Activated CD4-positive, alpha-beta T cell treated with anti-CD3 and anti-CD28 coated beads, Interleukin-2, amount 50 U/mL, for 1 hour (primary cell): Measurements from ENCODE around the gene GGCT.

ENCODE experiments used
- DNase-seq: peaks from one replicate; pipeline ENCODE4 v3.0.0-alpha.2; 2020

GGCT gene

DNA sequence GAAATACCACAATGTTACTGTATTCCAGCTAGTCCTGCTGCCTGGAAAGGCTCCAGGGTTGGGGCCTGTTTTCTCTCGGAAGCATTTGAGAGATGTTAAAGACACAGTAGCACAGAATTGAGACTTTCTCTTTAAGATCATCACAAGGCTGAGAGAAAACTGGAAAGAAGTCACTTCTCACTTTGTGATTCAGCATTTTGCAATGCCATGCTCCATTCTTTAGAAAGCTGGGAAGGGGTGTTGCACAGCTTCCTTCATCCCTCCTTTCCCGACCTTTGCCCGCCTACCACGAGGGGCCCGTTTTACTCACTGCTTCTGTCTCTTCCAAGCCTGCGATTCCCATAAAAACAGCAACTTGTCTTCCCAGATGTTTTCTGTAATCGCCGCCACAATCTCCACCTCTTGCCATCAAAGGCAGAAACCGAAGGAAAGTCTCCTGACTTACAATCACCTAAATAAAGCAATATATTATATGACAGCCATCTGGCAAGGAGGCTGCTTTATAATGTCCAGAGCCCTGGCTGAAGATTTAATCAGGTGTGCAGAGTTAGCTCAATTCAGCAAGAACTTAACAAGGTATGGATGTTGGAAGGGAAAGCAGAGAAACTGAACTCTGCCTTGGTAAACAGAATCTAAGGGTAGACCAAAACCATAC is 44.9 kb downstream of the GGCT start:
- DNase-seq = no peak

DNA sequence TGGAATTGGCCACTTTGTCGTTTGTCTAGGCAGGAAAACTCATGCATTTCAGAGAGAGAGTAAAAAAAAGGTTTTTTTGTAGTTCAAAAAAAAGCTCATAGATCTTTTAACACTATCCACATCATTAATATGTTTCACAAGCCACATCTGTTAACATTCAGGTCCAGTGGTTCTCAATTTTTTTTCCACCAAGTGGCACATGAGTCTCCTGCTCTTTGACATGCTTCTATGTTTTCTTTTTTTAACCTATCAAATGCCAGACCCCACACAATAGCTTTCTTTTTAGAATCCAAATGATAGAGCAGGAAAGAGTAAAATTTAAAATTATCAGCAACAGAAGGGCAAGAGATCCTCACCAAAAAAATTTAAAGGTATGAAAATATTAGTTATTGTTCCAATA is 46.3 kb downstream of the GGCT start:
- DNase-seq = no peak

DNA sequence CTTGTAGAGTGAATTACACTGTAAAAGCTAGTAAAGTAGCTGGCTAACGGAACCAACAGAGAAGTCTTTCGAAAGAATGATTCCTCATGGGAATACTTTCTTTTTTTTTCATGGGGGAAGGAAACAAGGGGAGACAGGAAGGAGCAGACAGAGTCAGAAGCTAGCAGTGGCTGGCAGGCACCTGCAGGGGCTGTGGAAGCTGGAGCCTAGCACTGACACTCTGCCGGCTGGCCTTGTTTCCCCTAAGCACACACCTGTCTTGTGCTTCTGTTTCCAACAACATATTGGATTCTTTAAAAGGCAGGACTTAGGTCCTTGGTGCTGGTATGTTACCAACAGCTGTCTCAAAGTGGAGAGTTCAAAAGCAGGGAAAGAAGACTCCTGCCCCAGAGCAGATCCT is 50.7 kb downstream of the GGCT start:
- DNase-seq = no peak

DNA sequence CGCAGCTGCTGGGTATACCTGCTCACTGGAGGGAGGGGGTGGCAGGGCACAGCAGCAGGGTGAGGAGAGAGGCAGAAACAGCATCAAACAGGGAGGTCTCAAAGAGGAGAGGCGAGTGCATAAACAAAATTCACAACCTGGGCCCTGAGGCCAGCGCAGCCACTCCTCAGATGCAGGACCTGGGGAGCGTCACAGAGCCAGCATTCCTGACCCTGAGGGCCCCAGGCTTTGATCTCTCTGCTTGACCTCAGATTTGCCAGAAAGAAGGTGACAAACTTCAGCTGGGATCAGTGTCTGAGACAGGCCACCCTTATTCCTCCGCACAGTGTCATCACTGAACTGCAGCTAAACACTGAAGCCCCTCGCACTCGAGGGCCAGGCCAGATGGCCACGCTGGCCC is 51.6 kb downstream of the GGCT start:
- no peak for DNase-seq

DNA sequence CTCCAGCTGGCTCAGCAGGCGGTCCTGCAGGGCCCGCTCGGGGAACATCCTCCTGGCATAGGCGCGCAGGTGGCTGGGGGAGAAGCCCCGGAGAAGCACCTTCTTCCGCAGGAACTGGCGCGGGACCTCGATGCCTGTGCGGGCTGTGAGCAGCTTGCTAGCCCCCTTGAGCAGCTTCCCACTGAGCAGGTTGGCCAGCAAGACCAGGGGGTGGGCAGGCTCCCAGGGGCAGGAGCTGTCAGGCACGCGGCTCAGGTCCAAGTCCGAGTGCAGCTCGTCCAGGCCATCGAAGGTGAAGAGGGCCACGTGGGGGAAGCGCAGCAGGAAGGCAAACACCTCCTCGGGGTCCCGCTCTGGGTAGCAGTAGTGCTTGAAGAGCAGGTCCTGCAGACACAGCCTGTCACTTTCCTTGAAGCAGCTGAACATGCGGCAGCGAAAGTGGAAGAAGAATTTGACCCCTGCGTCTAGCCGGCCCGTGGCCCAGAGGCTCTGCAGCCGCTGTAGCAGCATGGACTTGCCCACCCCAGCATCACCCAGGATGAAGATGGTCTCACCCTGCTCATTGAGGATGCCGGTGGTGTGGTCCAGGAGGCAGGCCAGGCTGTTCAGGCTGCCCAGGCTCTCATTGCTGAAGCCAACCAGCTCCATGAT is 52.2 kb downstream of the GGCT start:
- no peak for DNase-seq

DNA sequence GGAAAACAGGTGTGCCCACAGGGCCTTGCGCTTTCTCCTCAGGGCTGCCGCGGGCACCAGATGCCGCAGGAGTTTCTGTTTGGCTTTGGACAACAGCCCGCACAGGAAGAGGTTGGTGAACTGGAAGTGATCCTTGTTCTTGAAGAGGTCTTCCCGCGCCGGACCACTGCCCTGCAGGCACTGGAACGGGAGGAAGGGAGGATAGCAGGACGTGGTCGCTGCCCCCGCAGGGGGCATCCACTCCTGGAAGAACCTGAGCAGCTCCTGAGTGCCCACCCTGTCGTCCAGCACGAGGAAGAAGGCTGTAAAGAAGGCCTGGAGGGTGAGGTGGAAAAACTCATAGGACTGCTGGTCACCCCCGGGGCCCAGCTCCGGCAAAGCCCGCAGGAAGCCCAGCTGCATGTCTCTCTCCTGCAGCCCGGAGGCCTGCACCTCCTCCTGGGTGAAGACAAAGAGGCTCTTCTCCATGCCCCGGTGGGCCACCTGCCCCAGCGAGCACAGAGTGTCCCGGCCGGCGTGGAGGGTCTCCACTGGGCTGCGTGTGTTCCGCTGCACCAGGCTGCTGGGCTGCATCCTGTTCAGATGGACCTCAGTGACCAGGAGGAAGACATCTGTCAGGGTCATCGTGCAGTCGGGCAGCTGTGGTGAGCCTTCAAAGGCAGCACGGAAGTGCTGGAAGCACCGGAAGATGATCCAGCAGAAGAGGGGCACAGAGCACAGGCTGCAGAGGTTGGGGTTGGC is 52.9 kb downstream of the GGCT start:
- DNase-seq = no peak

DNA sequence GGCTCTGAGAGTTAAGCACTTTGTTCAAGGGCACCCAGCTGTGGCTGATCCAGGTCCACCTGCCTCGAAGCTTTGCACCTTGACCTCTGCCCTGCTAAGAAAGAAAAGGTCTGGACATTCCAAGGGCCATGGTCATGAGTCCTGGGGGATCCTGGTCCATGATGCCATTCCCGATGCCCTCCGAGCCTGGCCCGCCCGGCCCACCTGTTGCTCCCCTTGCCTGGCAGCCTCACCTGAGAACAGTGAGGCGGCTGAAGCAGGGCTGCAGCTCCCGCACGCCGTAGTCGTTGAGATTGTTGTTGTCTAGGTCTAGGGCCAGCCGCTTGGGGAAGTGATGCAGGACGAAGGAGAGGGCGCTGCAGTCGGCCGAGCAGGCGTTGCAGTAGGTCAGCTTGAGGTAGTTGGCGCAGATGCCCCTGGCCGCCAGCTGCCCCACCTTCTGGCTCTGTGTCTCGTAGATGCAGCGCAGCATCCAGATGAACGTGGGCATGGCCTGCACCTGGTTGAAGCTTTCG is 53.6 kb downstream of the GGCT start:
- DNase-seq = no peak

DNA sequence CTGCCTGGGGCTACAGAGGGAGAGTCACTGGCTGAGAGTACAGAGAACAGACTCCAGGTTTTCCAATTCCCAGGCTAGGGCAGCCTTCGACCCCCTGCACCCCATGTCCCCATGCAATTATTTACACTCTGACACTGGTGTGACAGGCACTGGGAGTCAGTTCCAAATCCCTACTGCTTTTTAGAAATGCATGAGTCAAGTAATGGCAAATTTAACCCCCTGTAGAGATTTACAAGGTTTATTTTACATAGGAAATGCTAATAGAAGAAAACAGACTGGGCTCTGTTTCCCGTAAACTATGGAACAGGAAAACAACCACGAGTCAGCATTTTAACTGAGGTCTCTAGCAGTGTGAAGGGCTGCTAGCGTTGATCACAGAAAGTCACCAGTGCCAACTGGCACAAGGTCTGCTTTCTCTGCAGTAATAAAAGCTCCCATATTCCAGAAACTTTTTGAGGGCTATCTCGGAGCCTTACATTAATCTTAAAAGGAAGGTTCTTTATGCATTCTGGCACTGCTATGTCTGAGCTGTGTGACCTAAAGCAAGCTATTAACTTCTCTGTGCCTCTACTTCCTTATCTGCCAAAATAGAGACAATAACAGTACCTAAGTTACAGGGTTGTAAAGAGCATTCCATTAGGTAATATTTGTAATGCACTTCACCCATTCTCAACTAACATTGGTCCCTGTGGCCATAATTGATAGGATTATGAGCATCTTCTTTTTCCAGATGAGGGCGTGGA is 54.2 kb downstream of the GGCT start:
- no peak for DNase-seq

DNA sequence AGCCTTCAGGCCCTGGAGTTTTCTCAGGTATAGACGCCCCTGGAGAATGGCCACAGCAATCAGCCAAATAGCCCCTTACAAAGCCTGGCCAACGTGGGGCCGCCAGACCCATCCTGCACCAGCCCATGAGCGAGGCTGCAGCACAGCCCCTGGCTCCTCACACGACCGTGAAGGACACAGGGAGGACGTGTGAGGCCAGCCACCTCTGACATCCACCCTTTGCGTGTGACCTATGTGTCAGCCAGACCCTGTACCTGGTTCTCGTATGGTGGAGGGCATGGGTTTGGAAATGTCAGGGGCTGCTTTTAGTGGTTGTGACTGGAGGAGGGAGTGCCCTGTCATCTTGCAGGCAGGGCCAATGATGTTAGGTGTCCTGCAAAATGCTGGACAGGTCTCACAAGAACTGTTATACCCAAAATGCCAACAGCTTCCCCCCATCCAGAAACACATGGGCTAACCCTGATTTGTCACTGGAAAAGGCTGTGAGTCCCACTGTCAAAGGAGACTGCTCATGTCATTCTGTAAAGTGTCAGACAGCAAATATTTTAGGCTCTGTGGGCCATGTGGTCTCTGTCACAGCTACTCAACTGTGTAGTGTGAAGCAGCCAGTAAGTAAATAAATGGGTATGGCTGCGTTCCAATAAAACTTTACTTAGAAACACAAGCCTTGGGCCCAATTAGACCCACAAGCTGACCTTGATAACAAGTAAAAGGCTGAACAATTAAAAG is 56.0 kb downstream of the GGCT start:
- DNase-seq = no peak

DNA sequence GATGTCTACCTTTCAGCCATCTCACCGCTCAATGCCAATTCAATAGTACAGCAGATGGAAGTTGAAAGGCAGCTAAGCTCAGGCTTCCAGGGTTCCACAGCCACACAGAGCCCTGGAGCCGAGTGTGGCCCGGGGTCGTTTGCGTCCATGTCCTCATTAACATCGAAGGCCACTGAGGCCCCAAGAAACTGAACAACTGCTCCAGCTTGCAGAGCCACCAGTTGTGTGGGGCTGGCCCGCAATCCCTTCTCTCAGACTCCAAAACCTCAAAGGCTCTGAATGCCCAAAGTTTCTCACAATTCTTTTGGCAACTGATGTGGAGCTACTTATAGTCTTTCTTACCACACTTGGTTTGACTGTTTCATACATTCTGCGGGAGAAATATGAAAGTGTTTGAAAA is 57.2 kb downstream of the GGCT start:
- DNase-seq = no peak
